ENCODE measurements around the gene CELF5. TPM values are rescaled to one million over a fixed set of nuclear protein-coding genes. Genes with fewer than 3 reads are reported as not detected.
A peak's percentile ranks its signal among the peaks of the same experiment; 100 is the strongest.
"Not testable (repeated sequence)": the region's sequence is repeated elsewhere in the genome, so short reads cannot be mapped to it uniquely, and the experiment has no call there.

Gene CELF5
- total and polyA plus RNA-seq, 10 donors: 0.05 to 0.19 (median 0.10) TPM; not detected in 7

DNA sequence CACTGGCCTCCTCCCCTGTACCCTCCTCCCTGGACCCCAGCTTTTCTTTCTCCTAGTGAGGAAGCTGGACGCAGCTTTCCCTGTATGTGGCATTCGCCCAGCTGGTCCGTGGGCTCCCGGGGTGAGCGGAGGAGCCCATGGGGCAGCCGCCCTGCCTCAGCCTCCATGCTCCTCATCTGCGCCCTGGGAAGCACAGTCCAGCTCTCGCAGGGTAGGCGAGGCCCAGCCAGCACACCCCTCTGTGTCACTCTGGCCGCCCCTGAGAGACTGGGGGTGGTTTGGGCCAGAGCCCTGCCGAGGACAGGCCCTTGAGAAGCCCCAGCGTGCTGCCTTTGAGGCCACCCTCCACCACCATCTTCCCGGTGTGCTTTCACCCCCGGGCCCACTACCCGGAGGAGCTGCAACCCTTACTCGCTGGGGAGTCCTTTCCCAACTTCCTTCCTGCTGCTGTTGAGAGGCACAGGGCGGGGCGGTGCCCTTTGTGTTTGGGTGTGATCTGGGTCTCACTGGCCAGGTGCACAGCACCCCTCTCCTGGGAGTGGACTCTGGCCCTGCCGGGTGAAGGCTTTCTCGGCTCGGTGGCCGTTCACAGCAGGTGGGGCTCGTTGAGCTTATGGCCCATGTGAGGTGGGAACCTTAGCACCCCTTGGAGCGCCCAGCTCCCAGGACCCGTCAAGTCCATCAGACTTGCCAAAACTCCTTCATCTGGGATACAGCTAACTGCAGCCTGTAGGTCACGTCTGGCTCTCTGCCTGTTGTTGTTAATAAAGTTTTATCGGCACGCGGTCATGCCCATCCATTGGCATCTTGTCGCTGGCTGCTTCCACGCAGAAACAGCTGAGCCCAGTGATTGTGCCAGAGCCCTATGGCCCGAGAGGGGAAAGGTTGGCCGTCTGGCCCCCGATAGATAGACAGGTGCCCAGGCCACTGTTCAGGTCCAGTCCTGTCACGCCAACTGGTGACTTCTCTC is 35.5 kb upstream of the CELF5 start:
- intact Hi-C loops (cut with DNase I; ENCODE audit: low total_unique reads): no loop called here
- Histone ChIP-seq H3K27me3 (replicated peaks in 1 of 7) (no peaks in the 10 kb centered on the region), H3K4me3 (peak overlapping the region in 3 of 8 donors; percentile 14 to 100 (median 16)), H3K9me3 (no peaks in the 10 kb centered on the region), H3K4me1 (peaks cover 35 to 93% (median 60%) of the 10 kb centered on the region in 6 donors), H3K36me3 (peaks cover 0 to 64% (median 8%) of the 10 kb centered on the region in 6 donors), H3K27ac (peak overlapping the region in 7 of 8 donors; percentile 21 to 99 (median 78))
- peak; percentile 91 for DNase-seq
- TF ChIP-seq, protein P1, sequence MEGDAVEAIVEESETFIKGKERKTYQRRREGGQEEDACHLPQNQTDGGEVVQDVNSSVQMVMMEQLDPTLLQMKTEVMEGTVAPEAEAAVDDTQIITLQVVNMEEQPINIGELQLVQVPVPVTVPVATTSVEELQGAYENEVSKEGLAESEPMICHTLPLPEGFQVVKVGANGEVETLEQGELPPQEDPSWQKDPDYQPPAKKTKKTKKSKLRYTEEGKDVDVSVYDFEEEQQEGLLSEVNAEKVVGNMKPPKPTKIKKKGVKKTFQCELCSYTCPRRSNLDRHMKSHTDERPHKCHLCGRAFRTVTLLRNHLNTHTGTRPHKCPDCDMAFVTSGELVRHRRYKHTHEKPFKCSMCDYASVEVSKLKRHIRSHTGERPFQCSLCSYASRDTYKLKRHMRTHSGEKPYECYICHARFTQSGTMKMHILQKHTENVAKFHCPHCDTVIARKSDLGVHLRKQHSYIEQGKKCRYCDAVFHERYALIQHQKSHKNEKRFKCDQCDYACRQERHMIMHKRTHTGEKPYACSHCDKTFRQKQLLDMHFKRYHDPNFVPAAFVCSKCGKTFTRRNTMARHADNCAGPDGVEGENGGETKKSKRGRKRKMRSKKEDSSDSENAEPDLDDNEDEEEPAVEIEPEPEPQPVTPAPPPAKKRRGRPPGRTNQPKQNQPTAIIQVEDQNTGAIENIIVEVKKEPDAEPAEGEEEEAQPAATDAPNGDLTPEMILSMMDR (IDR thresholded peaks at IDR 0.05 in 8 of 11, conservative IDR thresholded peaks at IDR 0.05 in 3 of 11): no peak
- TF ChIP-seq POLR2AphosphoS5 (IDR thresholded peaks at IDR 0.05): peak; percentile 34 to 78 (median 63)
- 55 to 72% (median 69%) methylated on average over 13 to 35 of the region's 35 CpGs for WGBS, 5 donors

DNA sequence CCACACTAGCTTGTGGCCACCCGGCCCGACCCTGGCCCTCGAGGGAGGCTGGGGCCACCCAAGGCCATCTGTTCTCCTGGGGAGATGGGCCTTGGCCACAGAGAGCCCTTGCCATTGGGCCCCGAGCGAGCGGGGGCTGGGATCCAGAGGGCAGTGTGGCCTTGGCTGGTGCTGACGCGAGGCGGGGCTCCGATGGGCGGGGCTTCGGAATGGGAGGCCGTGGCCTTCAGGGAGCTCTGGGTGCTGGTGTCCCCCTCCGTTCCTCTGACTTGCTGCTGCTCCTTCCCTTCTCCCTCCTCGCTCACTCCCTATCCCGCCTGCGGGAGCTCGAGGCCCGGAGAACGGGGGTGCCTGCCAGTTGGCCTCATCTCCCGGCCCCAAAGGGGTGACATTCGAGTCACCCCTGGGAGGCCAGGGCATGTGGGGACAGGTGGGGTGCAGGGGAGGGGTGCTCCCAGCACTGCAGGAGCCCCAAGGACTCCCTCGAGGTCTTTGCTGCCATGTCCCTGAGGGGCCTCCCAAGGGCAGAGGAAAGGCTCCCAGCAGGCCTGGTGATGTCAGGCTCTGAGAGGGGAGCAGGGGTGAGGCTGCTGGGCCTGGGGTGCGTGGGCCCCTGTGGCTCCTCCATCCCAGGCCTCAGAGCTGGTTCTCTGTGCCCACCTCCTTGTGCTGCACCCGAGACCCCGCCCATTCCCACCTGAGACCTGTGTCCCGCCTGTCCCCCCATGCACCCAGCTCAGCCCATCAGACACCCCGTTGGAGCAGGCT is 34.6 kb upstream of the CELF5 start:
- WGBS, 5 donors: 70 to 89% (median 76%) methylated on average over 14 to 28 of the region's 28 CpGs
- no peak for DNase-seq
- Histone ChIP-seq H3K27ac (peak overlapping the region in 6 of 8 donors; percentile 70 to 99 (median 82)), H3K4me1 (peaks cover 35 to 84% (median 50%) of the 10 kb centered on the region in 6 donors), H3K9me3 (no peaks in the 10 kb centered on the region), H3K27me3 (replicated peaks in 1 of 7) (no peaks in the 10 kb centered on the region), H3K4me3 (peak overlapping the region in 1 of 8 donors; percentile 100), H3K36me3 (peaks cover 0 to 66% (median 14%) of the 10 kb centered on the region in 6 donors)
- intact Hi-C loops (cut with DNase I; ENCODE audit: low total_unique reads): no loop called here
- TF ChIP-seq POLR2A (IDR thresholded peaks at IDR 0.05): no peak
- peak in 1 of 3 donors; percentile 46 for TF ChIP-seq POLR2AphosphoS5 (IDR thresholded peaks at IDR 0.05)

DNA sequence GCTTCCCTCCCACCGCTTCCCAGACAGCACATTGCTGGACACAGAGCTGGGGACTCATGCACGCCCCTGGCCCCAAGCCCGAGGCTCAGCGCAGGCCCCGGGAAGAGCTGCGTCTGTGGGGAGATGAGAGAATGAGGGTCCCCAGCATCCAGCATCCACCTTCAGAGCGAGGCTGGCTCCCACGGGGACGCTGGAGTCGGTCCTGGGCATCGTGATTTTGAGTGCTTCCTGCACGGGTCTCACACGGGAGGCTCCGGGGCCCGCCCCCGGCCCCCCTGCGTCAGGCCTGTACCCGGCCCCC is 34.0 kb upstream of the CELF5 start:
- Histone ChIP-seq H3K36me3 (peaks cover 0 to 71% (median 14%) of the 10 kb centered on the region in 6 donors), H3K4me3 (no peak overlapping the region), H3K27me3 (replicated peaks in 1 of 7) (no peaks in the 10 kb centered on the region), H3K4me1 (peaks cover 32 to 79% (median 46%) of the 10 kb centered on the region in 6 donors), H3K9me3 (no peaks in the 10 kb centered on the region), H3K27ac (peak overlapping the region in 2 of 8 donors; percentile 98 to 99)
- WGBS, 5 donors: 87 to 100% (median 97%) methylated on average over 2 to 18 of the region's 18 CpGs
- TF ChIP-seq POLR2A (IDR thresholded peaks at IDR 0.05) (no peak), POLR2AphosphoS5 (IDR thresholded peaks at IDR 0.05) (peak in 1 of 3 donors; percentile 28)
- intact Hi-C loops (cut with DNase I; ENCODE audit: low total_unique reads): no loop called here
- DNase-seq: no peak

DNA sequence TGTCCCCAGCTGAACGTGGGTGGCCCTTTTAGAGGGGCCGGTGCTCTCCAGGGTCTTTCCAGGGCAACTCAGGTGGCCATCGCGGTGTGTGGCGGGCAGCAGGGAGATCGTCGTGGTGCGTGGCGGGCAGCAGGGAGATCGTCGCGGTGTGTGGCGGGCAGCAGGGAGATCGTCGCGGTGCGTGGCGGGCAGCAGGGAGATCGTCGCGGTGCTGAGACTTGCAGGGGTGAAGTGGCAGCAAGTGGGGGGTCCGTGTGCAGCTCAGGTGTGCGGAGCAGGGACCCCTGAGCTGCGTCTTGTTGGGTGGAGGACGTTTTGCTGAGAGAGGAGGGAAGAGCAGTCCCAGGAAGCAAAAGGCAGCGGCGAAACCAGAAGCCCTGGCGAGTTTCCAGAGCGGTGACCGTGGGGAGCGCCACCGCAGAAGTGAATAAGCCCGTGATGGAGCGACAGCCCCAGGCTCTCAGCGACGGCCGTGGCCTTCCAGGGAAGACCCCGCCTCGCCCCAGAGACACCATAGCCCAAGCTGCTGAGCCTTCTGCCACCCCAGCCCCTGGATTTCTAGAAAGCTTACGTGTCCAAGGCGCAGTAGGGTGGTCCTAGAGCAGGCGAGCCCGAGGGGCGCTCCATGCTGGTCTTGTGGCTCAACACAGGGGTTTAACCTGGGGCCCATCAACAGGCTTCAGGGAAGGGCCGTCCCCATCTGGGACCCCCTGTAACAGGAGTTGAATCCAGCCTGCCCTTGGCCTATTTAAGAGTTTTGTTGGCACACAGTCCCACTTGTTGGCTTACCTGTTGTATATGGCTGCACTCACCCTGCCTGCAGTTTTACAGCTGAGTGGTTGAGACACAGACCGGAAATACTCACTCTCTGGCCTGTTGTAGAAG is 33.3 kb upstream of the CELF5 start:
- H3K4me1 ChIP-seq: peaks cover 32 to 76% (median 44%) of the 10 kb centered on the region in 6 donors
- TF ChIP-seq POLR2A (IDR thresholded peaks at IDR 0.05) (no peak), POLR2AphosphoS5 (IDR thresholded peaks at IDR 0.05) (peak in 1 of 3 donors; percentile 6)
- TF ChIP-seq, protein P1 (IDR thresholded peaks at IDR 0.05 in 8 of 11, conservative IDR thresholded peaks at IDR 0.05 in 3 of 11): no peak
- H3K4me3 ChIP-seq: no peak overlapping the region
- H3K27me3 ChIP-seq (replicated peaks in 1 of 7): no peaks in the 10 kb centered on the region
- peak overlapping the region in 2 of 8 donors; percentile 53 to 98 for H3K27ac ChIP-seq
- peak; percentile 74 for DNase-seq
- H3K9me3 ChIP-seq: no peaks in the 10 kb centered on the region
- intact Hi-C loops (cut with DNase I; ENCODE audit: low total_unique reads): no loop called here
- peaks cover 0 to 78% (median 20%) of the 10 kb centered on the region in 6 donors for H3K36me3 ChIP-seq
- WGBS, 5 donors: 82 to 92% (median 89%) methylated on average over 40 to 46 of the region's 46 CpGs

DNA sequence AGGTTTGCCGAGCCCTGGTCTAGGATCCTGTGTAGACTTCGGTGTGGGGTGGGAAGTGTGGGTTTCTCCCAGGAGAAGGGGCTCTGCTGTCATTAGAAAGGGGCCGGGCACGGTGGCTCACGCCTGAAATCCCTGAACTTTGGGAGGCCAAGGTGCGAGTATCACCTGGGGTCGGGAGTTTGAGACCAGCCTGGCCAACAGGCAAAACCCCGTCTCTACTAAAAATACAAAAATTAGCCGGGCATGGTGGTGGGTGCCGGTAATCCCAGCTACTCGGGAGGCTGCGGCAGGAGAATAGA is 32.7 kb upstream of the CELF5 start:
- Histone ChIP-seq H3K27ac (peak overlapping the region in 1 of 8 donors; percentile 53), H3K36me3 (peaks cover 0 to 84% (median 25%) of the 10 kb centered on the region in 6 donors), H3K4me1 (peaks cover 27 to 70% (median 38%) of the 10 kb centered on the region in 6 donors)
- DNase-seq; H3K4me3 ChIP-seq; H3K9me3 ChIP-seq; intact Hi-C loops (cut with DNase I; ENCODE audit: low total_unique reads); H3K27me3 ChIP-seq (replicated peaks in 1 of 7): not testable (repeated sequence)
- WGBS, 5 donors: 88 to 94% (median 91%) methylated on average over 12 of the region's 12 CpGs
